Prostate gland (tissue), 2 donors: ENCODE results near the gene PTK6.

Experiments
- CTCF ChIP-seq, 4 experiments: fragments of 200-600 bp in 2 of 4; fragments of 450-650 bp in 2 of 4; sonication (generic) in 2 of 4; IDR thresholded peaks; 1 replicate in 3 of 4; 2 replicates in 1 of 4; pipeline ENCODE4 v1.5.1; 2016 to 2019; ENCODE audit warnings: antibody characterized with exemption in 4 of 4, mild to moderate bottlenecking in 2 of 4, moderate library complexity in 2 of 4
- POLR2AphosphoS5 ChIP-seq: sonication (generic); formaldehyde crosslinking; IDR thresholded peaks from one replicate; pipeline ENCODE4 v1.6.1; 2017; ENCODE audit warnings: antibody characterized with exemption

- TF ChIP-seq CTCF (IDR thresholded peaks at IDR 0.05) (no peak), POLR2AphosphoS5 (no peak)
Observed at GRCh38 chr20:63543131-63543530, 6.0 kb upstream of the PTK6 start.
